Bronchial epithelial cell (primary cell): ENCODE results near the gene RAD51B. TPM values are rescaled to one million over a fixed set of nuclear protein-coding genes. Genes with fewer than 3 reads are reported as not detected.

ENCODE experiments used
- DNase-seq: peaks from one replicate; pipeline ENCODE4 v3.0.0-alpha.2; 2010; ENCODE audit warnings: low read depth
- FAIRE-seq: peaks from 2 replicates; lab custom pipeline; 2011; peaks lifted over from hg19 to GRCh38; lab: Jason Lieb, UNC
- H3K27me3 ChIP-seq: 2 replicates; pipeline ENCODE4 v1.5.1; 2011; ENCODE audit warnings: low read length; ENCODE audit not compliant: control insufficient read depth, insufficient read depth
- H3K36me3 ChIP-seq: 2 replicates; pipeline ENCODE4 v1.5.1; 2011; ENCODE audit warnings: low read length; ENCODE audit not compliant: control insufficient read depth, insufficient read depth
- H3K4me3 ChIP-seq: 2 replicates; pipeline ENCODE4 v1.5.1; 2011; ENCODE audit warnings: mild to moderate bottlenecking, low read depth, low read length, control low read depth
- CTCF ChIP-seq: IDR thresholded peaks from 2 replicates; pipeline ENCODE4 v1.5.1; 2011; ENCODE audit warnings: mild to moderate bottlenecking, moderate library complexity, low read length, control low read depth, inconsistent platforms; ENCODE audit not compliant: insufficient read depth, severe bottlenecking
- total RNA-seq: library from RNA; depleted of rRNA; stranded (reverse); fragments of >200 nt; gene quantifications from 2 replicates; pipeline ENCODE4 v1.2.1, GENCODE V29; 2014

The RAD51B gene
- total RNA-seq, 1 donor from 2014 or later: 12.1 TPM

DNA sequence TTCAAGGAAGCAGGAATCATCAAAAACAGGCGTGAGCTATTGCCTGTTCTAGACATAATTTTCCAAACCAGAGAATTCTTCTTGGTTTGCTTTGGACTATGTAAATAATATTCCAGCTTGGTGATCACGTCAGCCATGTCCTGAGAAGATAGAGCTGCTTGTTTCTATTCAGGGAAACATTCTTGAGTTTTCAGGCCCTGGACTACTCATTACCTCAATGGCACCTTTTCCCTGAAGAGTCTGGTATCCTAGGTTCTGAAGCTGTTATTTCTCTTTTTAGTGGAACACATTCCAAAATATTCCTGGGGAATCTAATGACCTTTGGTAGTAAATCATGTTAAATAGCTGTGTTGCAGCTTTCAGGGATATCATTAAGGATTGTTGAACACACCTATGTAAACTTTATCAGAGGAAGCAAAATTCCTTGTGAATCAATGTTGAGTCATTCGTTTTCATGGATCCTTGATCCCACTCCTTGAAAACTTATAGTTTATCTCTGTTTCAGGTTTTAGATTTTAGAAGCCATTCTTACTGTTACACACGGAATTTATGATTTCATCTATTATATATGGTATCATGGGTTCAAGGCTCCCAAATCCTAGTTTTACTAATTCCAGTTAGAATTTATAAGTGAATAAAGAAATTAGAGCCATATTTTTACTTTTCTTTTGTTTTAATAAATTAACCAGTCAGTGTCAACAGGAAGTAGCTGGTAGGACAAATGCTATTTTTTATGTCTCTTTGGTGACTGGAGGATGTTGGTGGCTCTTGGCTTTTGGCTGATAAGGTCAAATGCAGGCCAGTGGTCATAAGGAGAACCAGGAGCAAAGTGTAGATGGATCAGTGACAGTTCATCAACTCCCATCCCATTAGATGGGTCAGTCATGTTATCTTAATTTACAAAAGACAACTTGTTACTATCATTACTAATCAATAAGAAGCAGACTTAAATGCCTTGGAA, 593.2 kb downstream of the RAD51B start:
- H3K4me3 ChIP-seq: no peak overlapping the region
- no peak for FAIRE-seq
- peak; percentile 85 for DNase-seq
- H3K36me3 ChIP-seq: no peaks in the 10 kb centered on the region
- TF ChIP-seq CTCF: no peak
- no peaks in the 10 kb centered on the region for H3K27me3 ChIP-seq

GRCh38 chr14:68413509-68413908, 593.9 kb downstream of the RAD51B start:
- TF ChIP-seq CTCF: no peak
- no peak overlapping the region for H3K4me3 ChIP-seq
- H3K36me3 ChIP-seq: no peaks in the 10 kb centered on the region
- no peak for FAIRE-seq
- no peaks in the 10 kb centered on the region for H3K27me3 ChIP-seq
- DNase-seq: no peak

DNA sequence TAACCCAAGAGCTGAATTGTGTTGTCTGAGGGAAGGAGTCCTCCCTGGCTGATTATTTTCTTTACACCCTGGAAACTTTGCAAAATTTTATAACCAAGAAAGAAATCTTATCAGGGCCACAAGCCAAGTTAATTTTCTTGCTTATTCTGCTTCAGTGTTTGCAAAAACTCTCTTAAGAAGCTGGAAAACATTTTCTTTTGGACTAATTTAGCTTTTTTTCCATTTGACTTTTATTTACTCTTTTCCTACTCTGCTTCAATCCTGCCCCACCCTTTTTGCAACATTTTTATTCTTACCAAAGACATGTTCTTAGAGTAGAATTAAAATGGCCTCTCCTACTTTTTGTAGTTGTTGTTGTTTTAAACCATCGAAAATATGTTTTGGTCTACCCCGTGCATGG, 594.5 kb downstream of the RAD51B start:
- no peaks in the 10 kb centered on the region for H3K27me3 ChIP-seq
- FAIRE-seq (no peak), DNase-seq (no peak)
- H3K36me3 ChIP-seq: no peaks in the 10 kb centered on the region
- no peak for TF ChIP-seq CTCF
- H3K4me3 ChIP-seq: no peak overlapping the region

DNA sequence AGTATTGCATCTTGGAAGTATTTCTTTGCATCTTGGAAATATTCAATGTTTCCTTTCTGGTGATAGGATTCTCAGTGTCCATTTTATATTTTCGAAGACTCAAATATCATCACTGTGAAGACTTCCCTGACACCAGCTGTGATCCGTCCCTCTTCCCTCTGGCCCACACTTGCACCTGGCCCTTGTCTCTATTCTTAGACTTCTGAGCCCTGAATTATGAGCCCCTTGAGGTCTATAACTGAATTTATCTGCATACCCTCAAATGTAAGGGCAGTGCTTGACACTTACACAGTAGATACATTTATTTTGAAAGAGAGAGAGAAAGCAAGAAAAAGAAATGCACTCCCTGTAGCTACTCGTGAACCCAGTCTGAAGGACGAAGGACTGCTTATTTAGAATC, 596.6 kb downstream of the RAD51B start:
- H3K4me3 ChIP-seq: no peak overlapping the region
- no peak for FAIRE-seq
- H3K36me3 ChIP-seq: no peaks in the 10 kb centered on the region
- no peaks in the 10 kb centered on the region for H3K27me3 ChIP-seq
- TF ChIP-seq CTCF: no peak
- no peak for DNase-seq

DNA sequence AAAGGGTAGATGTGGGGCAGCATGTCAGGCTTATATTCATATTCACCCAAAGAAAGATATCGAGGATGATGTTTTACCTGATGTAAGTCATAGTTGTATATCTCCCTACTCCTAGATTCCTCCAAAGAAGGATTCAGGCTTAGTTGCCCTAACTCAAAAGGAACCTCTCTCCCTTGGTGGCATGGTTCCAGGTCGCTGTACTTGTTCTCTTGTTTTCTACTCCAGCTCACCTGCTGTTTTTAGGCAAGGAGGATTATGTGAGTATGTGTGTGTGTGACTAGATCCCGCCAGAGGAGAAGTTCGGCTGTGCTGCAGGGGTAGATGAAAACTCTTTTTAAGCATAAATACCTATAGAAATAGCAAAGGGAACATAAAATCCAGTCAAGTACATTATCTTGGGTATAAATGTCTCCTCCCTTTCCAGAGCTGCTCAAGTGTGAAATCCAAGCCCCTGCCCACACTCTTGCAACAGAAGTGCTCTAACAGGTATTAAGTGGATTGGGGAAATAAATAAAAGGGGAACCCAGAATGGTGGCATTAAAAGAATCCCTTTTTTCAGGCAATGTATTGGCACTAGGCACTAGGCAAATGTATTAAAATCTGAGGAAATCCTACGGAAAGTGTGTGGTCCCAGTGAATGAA, 597.6 kb downstream of the RAD51B start:
- no peak for FAIRE-seq

More for the DNA sequence above, 597.6 kb downstream of the RAD51B start:
- no peak for DNase-seq
- H3K27me3 ChIP-seq: no peaks in the 10 kb centered on the region
- no peak for TF ChIP-seq CTCF
- H3K4me3 ChIP-seq: no peak overlapping the region
- H3K36me3 ChIP-seq: no peaks in the 10 kb centered on the region
